PC-9 (cell line): Measurements from ENCODE around the gene ARPC1B. TPM values are rescaled to one million over a fixed set of nuclear protein-coding genes. Genes with fewer than 3 reads are reported as not detected.
"Not testable (repeated sequence)": the region's sequence is repeated elsewhere in the genome, so short reads cannot be mapped to it uniquely, and the experiment has no call there.

Experiments
- BruUV-seq: library from RNA; stranded (reverse); fragments of 400-500 nt; replicated peaks from 2 replicates; lab custom pipeline; 2021; lab: Mats Ljungman, UMichigan
- CTCF ChIA-PET: fragments of 300-600 bp; sonication (Branson Sonifier 250); formaldehyde crosslinking; loops from one replicate; lab custom pipeline; 2022; ENCODE audit warnings: antibody characterized with exemption; lab: Charles Lee
- POLR2A ChIA-PET: fragments of 300-600 bp; sonication (Branson Sonifier 250); formaldehyde crosslinking; loops from one replicate; lab custom pipeline; 2022; ENCODE audit warnings: antibody characterized with exemption; ENCODE audit not compliant: unreplicated experiment; lab: Charles Lee
- DNase-seq, 2 experiments: peaks; one replicate each; pipeline versions ENCODE4 v3.0.0 to v3.0.0-alpha.2; 2015 to 2022; ENCODE audit warnings: mixed read lengths in 1 of 2
- H2AFZ ChIP-seq: fragments of 200-600 bp; sonication (generic); 2 replicates; pipeline ENCODE4 v1.8.1; 2017; ENCODE audit warnings: antibody characterized with exemption
- H3F3A ChIP-seq: fragments of 200-600 bp; sonication (generic); 2 replicates; pipeline ENCODE4 v1.8.1; 2017; ENCODE audit warnings: antibody characterized with exemption, mild to moderate bottlenecking, low read depth; ENCODE audit not compliant: insufficient read depth
- H3K27ac ChIP-seq: fragments of 200-600 bp; sonication (generic); 2 replicates; pipeline ENCODE4 v1.6.1; 2016; ENCODE audit warnings: mixed run types
- H3K27me3 ChIP-seq: fragments of 200-600 bp; sonication (generic); 2 replicates; pipeline ENCODE4 v1.6.1; 2016; ENCODE audit warnings: low read depth, mixed run types; ENCODE audit not compliant: insufficient read depth
- H3K36me3 ChIP-seq: fragments of 200-600 bp; sonication (generic); 2 replicates; pipeline ENCODE4 v1.6.1; 2016; ENCODE audit warnings: low read depth, mixed run types
- H3K4me1 ChIP-seq: fragments of 200-600 bp; sonication (generic); replicated peaks from 2 replicates; pipeline ENCODE4 v1.6.1; 2016; ENCODE audit warnings: mixed run types; ENCODE audit not compliant: insufficient read depth
- H3K4me2 ChIP-seq: fragments of 200-600 bp; sonication (generic); 2 replicates; pipeline ENCODE4 v1.6.1; 2017; ENCODE audit warnings: mixed run types
- H3K4me3 ChIP-seq: fragments of 200-600 bp; sonication (generic); 2 replicates; pipeline ENCODE4 v1.6.1; 2016; ENCODE audit warnings: mixed run types
- H3K79me2 ChIP-seq: fragments of 200-600 bp; sonication (generic); 2 replicates; pipeline ENCODE4 v1.6.1; 2017; ENCODE audit warnings: low read depth, mixed run types
- H3K9me2 ChIP-seq: fragments of 200-600 bp; sonication (generic); 2 replicates; pipeline ENCODE4 v1.8.1; 2017; ENCODE audit warnings: mild to moderate bottlenecking; ENCODE audit not compliant: insufficient read depth
- H3K9me3 ChIP-seq: fragments of 200-600 bp; sonication (generic); 2 replicates; pipeline ENCODE4 v1.8.1; 2016; ENCODE audit warnings: low read depth; ENCODE audit not compliant: insufficient read depth
- H4K20me1 ChIP-seq: fragments of 200-600 bp; sonication (generic); 2 replicates; pipeline ENCODE4 v1.8.1; 2017; ENCODE audit not compliant: insufficient read depth
- EZH2 ChIP-seq: fragments of 200-600 bp; sonication (generic); IDR thresholded peaks from 2 replicates; pipeline ENCODE4 v1.8.0; 2017; ENCODE audit warnings: antibody characterized with exemption, low read depth
- intact Hi-C: fragments of 100-400 bp; cut with micrococcal nuclease; formaldehyde crosslinking; loops from one replicate; pipeline ENCODE4 v1.10.0; 2022; ENCODE audit not compliant: unreplicated experiment
- total RNA-seq: library from RNA; stranded (reverse); gene quantifications from 2 replicates; pipeline ENCODE4 v1.2.3, GENCODE V29; 2021
- TF ChIP-seq, protein P1 (sequence below): fragments of 200-600 bp; sonication (generic); conservative IDR thresholded peaks from 2 replicates; pipeline ENCODE4 v1.6.1; 2017; ENCODE audit warnings: mixed run types, antibody characterized with exemption, mild to moderate bottlenecking, moderate library complexity

Gene ARPC1B
- total RNA-seq, 1 experiment from 2014 or later = 276 TPM

DNA sequence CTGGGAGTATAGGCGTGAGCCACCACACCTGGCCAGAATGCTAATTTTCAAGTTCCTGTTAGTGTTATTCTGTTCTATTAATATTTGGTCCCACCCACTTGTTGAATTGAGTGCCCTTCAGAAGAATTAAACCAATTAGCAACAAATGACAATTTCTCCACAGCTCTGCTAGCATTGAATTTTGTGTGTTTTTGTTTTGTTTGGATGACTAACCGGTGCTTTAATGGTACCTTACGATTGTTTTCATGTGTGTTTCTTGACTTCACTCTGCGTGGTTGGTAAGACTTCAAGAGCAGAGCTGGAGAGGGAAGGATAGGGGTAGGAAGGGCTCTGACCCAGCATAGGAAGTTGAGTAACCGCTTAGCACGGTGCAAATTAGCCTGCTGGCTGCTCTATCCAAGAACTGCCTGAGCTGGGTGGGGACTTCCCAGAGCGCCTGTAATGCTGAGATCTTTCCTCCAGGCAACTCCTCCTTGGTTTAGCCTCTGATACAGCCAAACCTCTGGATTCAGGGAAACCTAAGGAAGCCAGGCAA, 4.6 kb downstream of the ARPC1B start:
- no peak overlapping the region for H3K4me3 ChIP-seq
- DNase-seq = peak in 1 of 2 experiments; percentile 29
- BruUV-seq = no TSS peak
- intact Hi-C loops = loop anchor here (10.0 kb wide), 1 partner anchor 104 kb away; the partner anchor contains the start of gene MYH16
- no peak for TF ChIP-seq EZH2
- TF ChIP-seq, protein P1, sequence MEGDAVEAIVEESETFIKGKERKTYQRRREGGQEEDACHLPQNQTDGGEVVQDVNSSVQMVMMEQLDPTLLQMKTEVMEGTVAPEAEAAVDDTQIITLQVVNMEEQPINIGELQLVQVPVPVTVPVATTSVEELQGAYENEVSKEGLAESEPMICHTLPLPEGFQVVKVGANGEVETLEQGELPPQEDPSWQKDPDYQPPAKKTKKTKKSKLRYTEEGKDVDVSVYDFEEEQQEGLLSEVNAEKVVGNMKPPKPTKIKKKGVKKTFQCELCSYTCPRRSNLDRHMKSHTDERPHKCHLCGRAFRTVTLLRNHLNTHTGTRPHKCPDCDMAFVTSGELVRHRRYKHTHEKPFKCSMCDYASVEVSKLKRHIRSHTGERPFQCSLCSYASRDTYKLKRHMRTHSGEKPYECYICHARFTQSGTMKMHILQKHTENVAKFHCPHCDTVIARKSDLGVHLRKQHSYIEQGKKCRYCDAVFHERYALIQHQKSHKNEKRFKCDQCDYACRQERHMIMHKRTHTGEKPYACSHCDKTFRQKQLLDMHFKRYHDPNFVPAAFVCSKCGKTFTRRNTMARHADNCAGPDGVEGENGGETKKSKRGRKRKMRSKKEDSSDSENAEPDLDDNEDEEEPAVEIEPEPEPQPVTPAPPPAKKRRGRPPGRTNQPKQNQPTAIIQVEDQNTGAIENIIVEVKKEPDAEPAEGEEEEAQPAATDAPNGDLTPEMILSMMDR = no peak
- no peaks in the 10 kb centered on the region for H3K36me3 ChIP-seq
- ChIA-PET CTCF (no interaction called here), POLR2A (interaction anchor here (0.7 kb wide), 1 partner anchor 237 kb away, joined by 17 read pairs; no protein-coding TSS in a partner anchor)
- H3K4me2 ChIP-seq = no peak overlapping the region
- no peaks in the 10 kb centered on the region for H3K9me2 ChIP-seq
- peaks cover 23% of the 10 kb centered on the region for H4K20me1 ChIP-seq
- H3K79me2 ChIP-seq = peaks cover 53% of the 10 kb centered on the region
- H3K9me3 ChIP-seq = no peaks in the 10 kb centered on the region
- H3K4me1 ChIP-seq = peaks cover 17% of the 10 kb centered on the region
- H2AFZ ChIP-seq = no peak overlapping the region
- H3F3A ChIP-seq = peaks cover 19% of the 10 kb centered on the region; the same call in 1 of the 2 replicates
- no peaks in the 10 kb centered on the region for H3K27me3 ChIP-seq
- no peak overlapping the region for H3K27ac ChIP-seq

DNA sequence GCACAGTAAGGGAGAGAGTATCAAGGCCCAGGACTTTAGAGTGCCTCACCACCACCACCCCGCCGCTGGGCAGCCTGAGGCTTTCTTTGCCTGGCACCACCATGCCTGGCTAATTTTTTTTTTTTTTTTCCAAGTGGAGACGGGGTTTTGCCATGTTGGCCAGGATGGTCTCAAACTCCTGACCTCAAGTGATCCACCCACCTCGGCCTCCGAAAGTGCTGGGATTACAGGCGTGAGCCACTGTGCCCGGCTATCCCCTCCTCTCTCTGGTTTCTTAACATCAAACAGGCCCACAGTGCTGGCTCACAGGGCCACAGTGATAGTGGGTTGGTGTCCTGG, 5.1 kb downstream of the ARPC1B start:
- BruUV-seq, H3K36me3 ChIP-seq, H3K27me3 ChIP-seq, H3K27ac ChIP-seq, H3K4me2 ChIP-seq, H3K9me2 ChIP-seq, H3K4me3 ChIP-seq, H2AFZ ChIP-seq, CTCF ChIA-PET, H3K9me3 ChIP-seq, DNase-seq: not testable (repeated sequence)
- H3F3A ChIP-seq = peaks cover 19% of the 10 kb centered on the region; the same call in 1 of the 2 replicates
- H3K79me2 ChIP-seq = peaks cover 53% of the 10 kb centered on the region
- intact Hi-C loops = loop anchor here (10.0 kb wide), 1 partner anchor 105 kb away; the partner anchor contains the start of gene MYH16
- POLR2A ChIA-PET = interaction anchor here (0.7 kb wide), 1 partner anchor 236 kb away, joined by 17 read pairs; no protein-coding TSS in a partner anchor
- H4K20me1 ChIP-seq = peaks cover 27% of the 10 kb centered on the region
- peaks cover 17% of the 10 kb centered on the region for H3K4me1 ChIP-seq

DNA sequence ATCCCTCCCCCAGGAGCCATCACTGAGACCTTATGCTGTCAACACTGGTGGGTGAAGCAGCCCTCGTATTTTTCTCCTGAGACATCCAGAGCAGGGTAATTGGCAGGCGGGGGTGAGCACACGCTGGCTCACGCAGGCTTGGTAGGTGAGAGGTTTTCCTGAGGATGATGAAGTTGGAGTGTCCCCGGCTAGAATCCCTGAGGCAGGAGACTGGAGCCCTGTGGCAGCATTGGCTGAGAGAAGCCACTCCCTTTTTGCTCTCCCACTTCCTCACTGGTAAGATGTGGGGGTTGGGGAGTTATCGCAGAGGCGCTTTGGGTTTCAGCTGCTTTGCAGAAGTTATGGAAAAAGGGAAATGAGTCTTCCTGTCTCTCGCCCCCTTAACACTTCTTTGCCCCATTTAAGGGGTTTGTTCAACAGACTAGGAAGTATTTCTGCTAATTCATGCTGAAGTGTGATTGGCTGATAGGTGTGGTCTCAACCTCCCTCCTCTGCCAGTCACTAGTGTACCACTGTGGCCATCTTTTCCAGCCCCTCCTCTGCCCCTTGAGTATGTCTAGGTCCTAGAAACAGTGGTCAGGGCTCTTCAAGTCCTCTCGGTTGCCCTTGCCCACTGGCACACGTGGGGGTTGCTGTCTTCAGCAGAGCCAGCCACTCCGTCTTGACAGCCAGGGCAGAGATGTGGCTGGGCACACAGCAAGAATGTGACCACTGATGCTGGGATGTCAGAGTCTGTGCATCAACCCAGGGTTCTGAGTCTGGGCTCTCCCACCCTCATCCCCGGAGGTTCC, 5.7 kb downstream of the ARPC1B start:
- Histone ChIP-seq H3K4me1 (peaks cover 17% of the 10 kb centered on the region), H3K4me3 (no peak overlapping the region)
- POLR2A ChIA-PET = no interaction called here

More for the DNA sequence above, 5.7 kb downstream of the ARPC1B start:
- no peaks in the 10 kb centered on the region for H3K9me3 ChIP-seq
- no peaks in the 10 kb centered on the region for H3K36me3 ChIP-seq
- H3K27ac ChIP-seq = no peak overlapping the region
- H2AFZ ChIP-seq = no peak overlapping the region
- peaks cover 53% of the 10 kb centered on the region for H3K79me2 ChIP-seq
- no peak for DNase-seq
- intact Hi-C loops = no loop called here
- peaks cover 27% of the 10 kb centered on the region for H4K20me1 ChIP-seq
- TF ChIP-seq EZH2 = no peak
- TF ChIP-seq, protein P1 = no peak
- peaks cover 19% of the 10 kb centered on the region; the same call in 1 of the 2 replicates for H3F3A ChIP-seq
- H3K4me2 ChIP-seq = no peak overlapping the region
- H3K27me3 ChIP-seq = no peaks in the 10 kb centered on the region
- BruUV-seq = no TSS peak
- no peaks in the 10 kb centered on the region for H3K9me2 ChIP-seq
- CTCF ChIA-PET = no interaction called here
